ENCODE results near the gene EPHA10.
A peak's percentile ranks its signal among the peaks of the same experiment; 100 is the strongest.
"Not testable (repeated sequence)": the region's sequence is repeated elsewhere in the genome, so short reads cannot be mapped to it uniquely, and the experiment has no call there.

Gene EPHA10

DNA sequence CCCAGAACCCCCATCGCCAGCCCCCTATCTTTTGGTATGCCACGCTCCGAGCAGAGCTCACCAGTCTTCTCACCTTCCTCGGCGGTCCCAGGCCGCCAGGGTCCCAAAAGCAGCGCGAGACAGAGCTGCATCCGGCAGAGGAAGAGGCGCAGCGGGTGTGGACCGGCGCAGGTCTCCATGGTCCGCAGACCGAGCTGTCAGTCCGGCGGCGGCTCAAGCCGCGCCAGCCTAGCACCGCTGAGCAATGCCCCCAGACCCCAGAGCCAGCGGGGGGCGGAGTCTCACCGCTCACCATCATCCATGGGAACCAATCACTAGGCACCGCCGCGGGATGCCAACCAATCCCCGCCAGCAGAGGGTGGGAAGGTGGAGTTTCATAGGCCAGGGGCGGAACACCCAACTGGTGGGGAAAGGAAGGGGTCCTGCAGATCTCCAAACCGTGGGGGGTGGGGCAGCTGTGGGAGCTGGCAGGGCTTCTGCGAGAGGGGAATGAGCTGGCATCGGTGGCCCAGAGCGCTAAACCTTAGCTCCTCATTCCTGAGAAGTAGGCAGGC, at the start of gene EPHA10:
TSS of gene EPHA10 (minus strand) at position 233 of the 554 bp plus-strand sequence. CDS start at position 179, 54 bp downstream.
- DNase-seq, result no peak

DNA sequence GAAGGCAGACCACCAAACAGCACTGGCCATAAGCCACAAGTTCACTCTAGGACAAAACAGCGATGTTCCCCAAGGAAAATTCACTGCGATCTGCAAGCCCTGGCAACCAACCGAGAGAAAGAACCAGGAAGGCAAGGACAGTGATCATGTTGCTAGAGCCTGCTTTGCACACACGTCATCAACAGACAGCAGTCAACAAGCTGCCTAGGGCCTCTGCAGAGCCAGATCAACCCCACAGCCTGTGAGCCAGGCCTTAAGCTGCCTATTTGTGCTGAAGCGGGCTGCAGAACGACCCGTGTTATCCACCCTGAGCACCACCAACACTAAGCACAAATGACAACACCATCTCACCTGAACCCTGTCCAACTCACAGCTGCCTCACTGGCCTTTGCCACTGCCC, 49.3 kb upstream of the EPHA10 start:
- DNase-seq, result no peak

DNA sequence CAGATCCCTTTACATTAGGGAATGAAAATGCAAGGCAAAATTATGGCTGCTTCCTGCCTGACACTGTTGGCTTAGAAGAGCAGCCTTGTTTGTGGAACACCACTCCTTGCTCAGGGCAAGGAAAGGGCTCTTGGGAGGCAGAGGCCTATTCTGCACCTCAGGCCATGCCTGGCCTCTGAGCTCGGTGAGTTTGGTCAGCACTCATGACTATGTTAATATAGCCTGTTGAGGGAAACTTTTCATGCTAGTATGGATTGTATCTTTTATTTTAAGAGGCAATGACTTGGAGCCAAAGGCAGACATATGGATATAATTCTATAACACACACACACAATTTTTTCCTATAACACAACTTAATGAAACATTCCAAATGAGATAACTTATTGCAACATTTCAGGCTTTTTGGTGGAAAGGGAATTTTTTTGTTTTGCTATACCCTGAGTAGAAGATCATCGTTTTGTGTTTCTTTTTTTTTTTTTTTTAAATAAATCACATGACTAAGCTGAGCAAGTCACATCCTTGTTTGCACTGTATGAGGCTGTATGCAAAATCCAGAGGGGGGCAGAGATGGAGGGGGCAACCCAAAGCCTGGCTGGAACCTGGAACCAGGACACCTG, 48.7 kb upstream of the EPHA10 start:
- DNase-seq, result peak; percentile 16

DNA sequence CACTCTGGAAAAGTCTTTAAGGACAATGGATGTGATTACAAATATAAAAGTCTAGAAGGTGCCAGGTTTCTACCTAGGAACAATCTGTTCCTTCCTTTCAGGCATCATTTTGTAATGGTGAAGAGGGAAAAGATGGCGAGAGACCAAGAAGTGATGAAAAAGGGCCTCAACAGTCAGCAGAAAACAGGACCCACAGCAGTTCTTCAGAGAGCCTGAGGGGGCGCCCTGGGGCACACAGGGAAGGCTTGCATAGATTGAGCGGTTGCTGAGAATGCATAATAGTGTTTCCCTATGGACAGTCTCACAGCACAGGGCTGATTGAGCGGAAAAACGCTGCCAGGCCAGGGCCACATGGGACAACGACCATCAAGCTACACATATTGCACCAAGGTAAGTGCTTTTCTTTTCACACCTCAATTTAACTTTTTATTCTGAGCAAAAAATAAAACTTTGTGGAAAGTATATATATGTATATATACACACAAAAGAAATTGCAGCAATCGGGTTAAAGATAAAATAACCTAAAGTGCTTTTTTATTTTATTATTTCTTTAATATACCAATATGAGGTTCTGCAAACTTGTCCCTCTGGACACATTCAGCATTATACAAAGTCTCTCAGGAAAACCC, 46.2 kb upstream of the EPHA10 start:
- DNase-seq, result peak; percentile 84

GRCh38 chr1:37809942-37810341, 45.0 kb upstream of the EPHA10 start:
- peak; percentile 40 for DNase-seq

DNA sequence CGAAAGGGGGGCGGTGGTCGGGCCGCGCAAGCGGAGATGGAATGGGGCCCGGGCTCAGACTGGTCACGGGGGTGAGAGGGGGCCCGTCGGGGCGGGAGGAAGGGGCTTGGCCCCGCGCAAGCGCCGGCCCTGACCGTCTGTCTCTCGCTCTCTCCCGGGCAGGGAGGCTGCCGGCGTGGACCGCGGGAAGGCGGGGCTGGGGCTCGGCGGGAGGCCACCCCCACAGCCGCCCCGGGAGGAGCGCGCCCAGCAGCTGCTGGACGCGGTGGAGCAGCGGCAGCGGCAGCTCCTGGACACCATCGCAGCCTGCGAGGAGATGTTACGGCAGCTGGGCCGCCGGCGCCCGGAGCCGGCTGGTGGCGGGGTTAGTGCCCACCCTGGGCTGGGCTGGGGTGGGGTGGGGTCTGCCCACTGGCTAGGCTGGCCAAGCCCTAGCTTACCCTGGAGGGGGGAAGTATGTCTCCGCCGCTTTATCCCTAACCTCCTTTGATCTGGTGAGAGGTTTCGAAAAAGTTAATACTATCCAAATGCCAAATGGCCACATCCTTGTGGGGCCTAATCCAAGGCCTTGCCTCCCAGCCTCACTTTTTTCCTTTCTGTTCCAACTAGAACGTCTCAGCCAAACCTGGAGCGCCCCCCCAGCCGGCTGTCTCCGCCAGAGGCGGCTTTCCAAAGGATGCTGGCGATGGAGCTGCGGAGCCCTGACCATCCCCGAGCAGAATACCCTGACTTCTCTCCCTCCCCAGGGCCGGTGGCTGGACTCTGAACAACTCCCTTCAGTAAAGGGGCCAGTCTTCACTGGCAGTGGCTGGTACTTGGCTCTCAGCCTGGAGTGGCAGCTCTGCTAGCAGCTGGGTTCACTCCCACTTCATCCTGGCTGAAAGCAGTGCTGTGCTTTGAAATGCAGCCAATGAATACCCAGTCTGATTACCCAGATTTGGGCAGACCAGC, 43.7 kb upstream of the EPHA10 start:
- DNase-seq, result peak; percentile 78

GRCh38 chr1:37807555-37808368, 42.8 kb upstream of the EPHA10 start, which contains the start of the genes C1orf122 and YRDC:
TSS of gene C1orf122 (plus strand) at chr1:37807790. CDS start at chr1:37808405, 615 bp downstream.
TSS of gene YRDC (minus strand) at chr1:37808208. CDS start at chr1:37808180, 28 bp downstream.
- peak; percentile 97 for DNase-seq

DNA sequence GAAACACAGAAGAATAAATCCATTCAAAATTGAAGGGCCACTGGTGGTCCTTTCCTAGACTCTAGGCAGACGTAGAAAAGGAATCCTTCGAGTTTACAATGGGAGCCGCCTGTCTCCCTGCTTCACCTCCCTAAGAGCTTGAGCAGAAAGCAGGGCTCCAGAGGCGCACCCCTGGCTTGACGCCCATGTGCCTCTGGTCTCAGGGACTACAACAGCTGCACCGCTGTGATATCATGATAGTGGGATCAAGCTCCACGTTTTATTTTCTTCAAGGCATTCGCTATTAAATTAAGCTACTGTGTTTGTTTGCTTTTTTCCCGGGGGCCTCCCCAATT, 42.3 kb upstream of the EPHA10 start:
- no peak for DNase-seq

DNA sequence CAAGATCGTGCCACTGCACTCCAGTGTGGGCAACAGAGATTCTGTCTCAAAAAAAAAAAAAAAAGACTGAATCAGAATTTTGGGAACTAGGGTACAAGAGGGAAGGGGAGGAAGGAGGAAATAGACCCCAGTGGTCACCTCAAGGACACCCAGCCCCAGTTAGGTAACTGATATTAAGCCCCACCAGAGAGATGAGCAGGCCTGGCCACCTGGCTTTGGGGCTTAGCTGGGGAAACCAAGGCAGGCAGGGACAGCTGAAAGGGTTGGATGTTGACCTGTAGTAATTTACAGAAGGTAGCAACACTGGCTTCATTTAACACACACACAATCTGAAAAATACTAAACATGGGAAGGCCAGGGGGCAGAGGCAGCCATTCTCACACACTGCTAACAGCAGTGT, 37.5 kb upstream of the EPHA10 start:
- no peak for DNase-seq

DNA sequence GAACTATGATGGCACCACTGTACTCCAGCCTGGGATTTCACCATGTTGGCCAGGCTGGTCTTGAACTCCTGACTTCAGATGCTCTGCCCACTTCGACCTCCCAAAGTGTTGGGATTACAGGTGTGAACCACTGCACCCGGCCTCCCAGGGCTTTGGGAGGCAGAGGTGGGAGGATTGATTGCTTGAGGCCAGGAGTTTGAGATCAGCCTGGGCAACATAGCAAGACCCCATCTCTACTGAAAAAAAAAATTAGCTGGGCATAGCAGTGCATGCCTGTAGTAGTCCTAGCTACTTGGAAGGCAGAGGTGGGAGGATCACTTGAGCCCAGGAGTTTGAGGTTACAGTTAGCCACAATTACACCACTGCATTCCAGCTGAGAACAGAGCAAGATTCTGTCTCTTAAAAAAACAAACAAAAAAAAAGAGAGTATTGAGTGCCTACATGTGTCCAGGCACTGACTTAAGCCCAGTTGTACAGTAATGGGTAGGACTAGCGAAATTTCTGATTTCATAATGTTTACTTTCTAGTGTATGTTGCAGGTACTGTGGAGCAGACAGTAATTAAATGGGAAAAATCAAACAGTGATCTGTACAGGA, 32.9 kb upstream of the EPHA10 start:
- DNase-seq, result no peak

GRCh38 chr1:37795340-37796125, 30.6 kb upstream of the EPHA10 start:
- DNase-seq, result peak; percentile 39

DNA sequence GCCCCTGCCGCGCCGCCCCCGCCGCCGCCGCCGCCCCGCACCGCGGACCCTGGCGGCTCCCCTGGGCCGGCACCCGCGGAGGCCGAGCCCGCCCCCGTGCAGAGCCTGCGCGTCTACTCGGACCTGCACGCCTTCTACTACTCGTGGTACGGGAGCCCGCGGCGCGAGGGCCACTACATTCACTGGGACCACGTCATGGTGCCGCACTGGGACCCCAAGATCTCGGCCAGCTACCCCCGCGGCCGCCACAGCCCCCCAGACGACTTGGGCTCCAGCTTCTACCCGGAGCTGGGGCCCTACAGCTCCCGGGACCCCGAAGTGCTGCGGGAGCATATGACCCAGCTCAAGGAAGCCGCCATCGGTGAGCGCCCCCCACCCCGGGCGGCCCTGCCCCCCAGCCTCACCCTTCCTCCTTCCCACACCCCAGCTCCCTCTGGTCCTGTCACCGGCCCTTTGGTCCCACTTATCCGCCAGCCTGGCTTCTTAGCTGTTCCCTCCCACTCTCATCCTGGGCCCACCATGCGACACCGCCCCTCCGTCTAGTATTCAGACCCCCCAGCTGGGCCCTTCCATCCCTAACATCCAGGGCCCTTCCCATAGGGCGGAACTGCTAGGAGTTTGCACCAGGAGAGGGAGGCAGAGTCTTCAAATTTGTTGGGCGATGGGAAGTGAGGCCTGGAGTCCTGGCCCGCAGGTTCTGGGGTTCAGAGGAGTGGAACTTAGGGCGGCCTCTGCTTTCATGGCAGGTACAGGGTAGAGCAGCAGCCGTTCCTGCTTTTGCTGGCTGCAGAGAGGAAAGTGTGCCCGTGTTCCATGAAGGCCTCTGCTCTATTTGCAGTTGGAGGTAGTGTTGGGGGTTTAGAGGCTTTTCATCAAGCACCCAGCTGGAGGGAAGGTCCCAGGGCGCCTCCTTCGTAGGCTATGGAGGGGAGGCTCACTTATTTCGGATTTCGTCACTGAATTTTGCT, 29.7 kb upstream of the EPHA10 start:
- DNase-seq, result no peak

DNA sequence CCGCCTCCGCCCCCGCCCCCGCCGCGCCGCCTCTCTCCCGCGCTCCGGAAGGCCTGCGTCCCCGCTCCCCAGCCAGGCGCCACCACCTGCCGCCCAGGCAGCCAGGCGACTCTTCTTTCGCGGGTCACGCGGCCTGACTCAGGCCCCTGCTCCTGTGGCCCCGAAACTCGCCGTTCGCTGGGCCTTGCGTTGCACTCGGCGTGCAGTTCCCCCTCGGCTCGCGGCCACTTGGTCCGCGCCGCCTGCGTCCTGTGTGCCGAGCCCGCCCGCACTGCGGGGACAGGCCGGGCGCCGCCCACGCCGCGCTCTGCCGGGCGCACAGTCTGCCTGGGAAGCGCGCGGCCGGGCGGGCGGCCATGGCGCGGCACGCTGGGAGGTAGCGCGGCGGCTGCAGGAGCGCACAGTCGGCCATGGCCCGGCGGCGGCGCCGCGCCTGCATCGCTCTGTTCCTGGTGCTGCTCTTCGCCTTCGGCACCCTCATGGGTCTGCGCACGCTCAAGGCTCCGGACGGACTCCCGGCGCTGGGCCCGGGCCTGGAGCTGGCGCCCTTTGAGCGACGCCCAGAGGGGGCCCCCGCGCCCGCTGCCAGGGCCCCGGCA, 29.0 kb upstream of the EPHA10 start, which contains the start of gene MANEAL:
TSS of gene MANEAL (plus strand) at position 75 of the 599 bp plus-strand sequence. CDS start at position 411, 336 bp downstream.
- DNase-seq, result peak; percentile 66

- no peak for DNase-seq
Observed at GRCh38 chr1:37792943-37793686, 28.2 kb upstream of the EPHA10 start.

- DNase-seq, result no peak
Observed at GRCh38 chr1:37782491-37782890, 17.6 kb upstream of the EPHA10 start.

GRCh38 chr1:37778654-37779053, 13.7 kb upstream of the EPHA10 start:
- DNase-seq, result no peak

GRCh38 chr1:37776946-37777516, 12.1 kb upstream of the EPHA10 start:
- DNase-seq, result peak; percentile 24

DNA sequence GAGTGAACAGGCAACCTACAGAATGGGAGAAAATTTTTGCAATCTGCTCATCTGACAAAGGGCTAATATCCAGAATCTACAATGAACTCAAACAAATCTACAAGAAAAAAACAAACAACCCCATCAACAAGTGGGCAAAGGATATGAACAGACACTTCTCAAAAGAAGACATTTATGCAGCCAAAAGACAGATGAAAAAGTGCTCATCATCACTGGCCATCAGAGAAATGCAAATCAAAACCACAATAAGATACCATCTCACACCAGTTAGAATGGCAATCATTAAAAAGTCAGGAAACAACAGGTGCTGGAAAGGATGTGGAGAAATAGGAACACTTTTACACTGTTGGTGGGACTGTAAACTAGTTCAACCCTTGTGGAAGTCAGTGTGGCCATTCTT, 6.5 kb upstream of the EPHA10 start:
- not testable (repeated sequence) for DNase-seq
